OCI-LY3 (cell line): ENCODE results near the gene ASIC1.

Source experiments
- H2AFZ ChIP-seq: fragments of 200-600, 300-600 bp; shearing (Covaris generic); 2 replicates; pipeline ENCODE4 v1.6.0; 2014; ENCODE audit warnings: antibody characterized with exemption, low read depth, low read length
- H3K27ac ChIP-seq: fragments of 200-600, 300-600 bp; sonication (generic); 2 replicates; pipeline ENCODE4 v1.5.1; 2014; ENCODE audit warnings: mild to moderate bottlenecking, low read length, moderate library complexity, mixed read lengths
- H3K27me3 ChIP-seq: fragments of 200-600, 300-600 bp; sonication (generic); 2 replicates; pipeline ENCODE4 v1.6.1; 2014; ENCODE audit warnings: low read depth, low read length, mixed read lengths
- H3K36me3 ChIP-seq: fragments of 200-600, 300-600 bp; sonication (generic); replicated peaks from 2 replicates; pipeline ENCODE3; 2014; ENCODE audit warnings: low read depth, low read length, mixed read lengths
- H3K4me1 ChIP-seq: fragments of 300-600, 200-600 bp; sonication (generic); 2 replicates; pipeline ENCODE4 v1.6.1; 2014; ENCODE audit warnings: low read length, mixed read lengths
- H3K4me2 ChIP-seq: fragments of 200-600, 300-600 bp; sonication (generic); 2 replicates; pipeline ENCODE4 v1.6.1; 2014; ENCODE audit warnings: low read length, mixed read lengths
- H3K4me3 ChIP-seq: fragments of 300-600, 200-600 bp; sonication (generic); 2 replicates; pipeline ENCODE4 v1.5.1; 2014; ENCODE audit warnings: antibody characterized with exemption, mild to moderate bottlenecking, low read length, moderate library complexity
- H3K79me2 ChIP-seq: fragments of 300-600, 200-600 bp; shearing (Covaris generic); 2 replicates; pipeline ENCODE4 v1.6.1; 2014; ENCODE audit warnings: mild to moderate bottlenecking, low read length, mixed read lengths
- H3K9ac ChIP-seq: fragments of 300-600, 200-600 bp; shearing (Covaris generic); 2 replicates; pipeline ENCODE4 v1.6.0; 2014; ENCODE audit warnings: mild to moderate bottlenecking, low read length, moderate library complexity
- H3K9me3 ChIP-seq: fragments of 200-600, 300-600 bp; shearing (Covaris generic); 2 replicates; pipeline ENCODE4 v1.6.1; 2014; ENCODE audit warnings: low read length, mixed read lengths; ENCODE audit not compliant: insufficient read depth
- H4K20me1 ChIP-seq: fragments of 200-600, 300-600 bp; sonication (generic); 2 replicates; pipeline ENCODE4 v1.6.1; 2016; ENCODE audit warnings: low read length, mixed read lengths; ENCODE audit not compliant: insufficient read depth
- CTCF ChIP-seq: fragments of 200-600, 300-600 bp; sonication (generic); IDR thresholded peaks from 2 replicates; pipeline ENCODE4 v1.5.1; 2014; ENCODE audit warnings: antibody characterized with exemption, low read length, low read depth
- EZH2phosphoT487 ChIP-seq: fragments of 200-600 bp; shearing (Covaris generic); IDR thresholded peaks from 2 replicates; pipeline ENCODE4 v1.6.1; 2018; ENCODE audit warnings: antibody characterized with exemption, mixed run types, low read depth

The ASIC1 gene

GRCh38 chr12:50019524-50019923 lies 37.9 kb upstream of the ASIC1 start:
- H3K36me3 ChIP-seq: peaks cover 34% of the 10 kb centered on the region
- H3K4me2 ChIP-seq: no peak overlapping the region
- H3K4me1 ChIP-seq: peaks cover 10% of the 10 kb centered on the region
- H3K9ac ChIP-seq: no peak overlapping the region
- no peak overlapping the region for H3K4me3 ChIP-seq
- peaks cover 96% of the 10 kb centered on the region for H3K79me2 ChIP-seq
- H4K20me1 ChIP-seq: peaks cover 49% of the 10 kb centered on the region
- no peaks in the 10 kb centered on the region for H3K27me3 ChIP-seq
- no peak overlapping the region for H3K27ac ChIP-seq
- H2AFZ ChIP-seq: no peak overlapping the region
- TF ChIP-seq CTCF (no peak), EZH2phosphoT487 (no peak)
- no peaks in the 10 kb centered on the region for H3K9me3 ChIP-seq

- Histone ChIP-seq H3K79me2 (peaks cover 92% of the 10 kb centered on the region), H4K20me1 (peaks cover 49% of the 10 kb centered on the region), H3K4me3 (no peak overlapping the region), H2AFZ (no peak overlapping the region), H3K9me3 (no peaks in the 10 kb centered on the region), H3K4me1 (peaks cover 8% of the 10 kb centered on the region), H3K36me3 (peaks cover 30% of the 10 kb centered on the region), H3K4me2 (no peak overlapping the region), H3K27ac (no peak overlapping the region), H3K27me3 (no peaks in the 10 kb centered on the region), H3K9ac (no peak overlapping the region)
- TF ChIP-seq EZH2phosphoT487 (no peak), CTCF (no peak)
Observed at GRCh38 chr12:50021031-50021430, 36.4 kb upstream of the ASIC1 start.

GRCh38 chr12:50022903-50023302 lies 34.5 kb upstream of the ASIC1 start:
- H3K36me3 ChIP-seq: peaks cover 21% of the 10 kb centered on the region
- H3K4me2 ChIP-seq: no peak overlapping the region
- H3K4me1 ChIP-seq: peaks cover 8% of the 10 kb centered on the region
- no peak for TF ChIP-seq EZH2phosphoT487
- TF ChIP-seq CTCF: no peak
- no peaks in the 10 kb centered on the region for H3K27me3 ChIP-seq
- no peak overlapping the region for H3K27ac ChIP-seq
- H3K4me3 ChIP-seq: no peak overlapping the region
- peaks cover 74% of the 10 kb centered on the region for H3K79me2 ChIP-seq
- H3K9me3 ChIP-seq: no peaks in the 10 kb centered on the region
- H2AFZ ChIP-seq: no peak overlapping the region
- H4K20me1 ChIP-seq: peaks cover 37% of the 10 kb centered on the region
- H3K9ac ChIP-seq: no peak overlapping the region

GRCh38 chr12:50024227-50024626 lies 33.2 kb upstream of the ASIC1 start:
- H2AFZ ChIP-seq: no peak overlapping the region
- H4K20me1 ChIP-seq: peaks cover 28% of the 10 kb centered on the region
- H3K4me1 ChIP-seq: peaks cover 8% of the 10 kb centered on the region
- H3K36me3 ChIP-seq: peaks cover 18% of the 10 kb centered on the region
- H3K27ac ChIP-seq: no peak overlapping the region
- peak overlapping the region; percentile 89 for H3K9ac ChIP-seq
- TF ChIP-seq CTCF: no peak
- TF ChIP-seq EZH2phosphoT487: no peak
- H3K4me3 ChIP-seq: peak overlapping the region; percentile 88
- H3K4me2 ChIP-seq: peak overlapping the region; percentile 90
- no peaks in the 10 kb centered on the region for H3K9me3 ChIP-seq
- peaks cover 60% of the 10 kb centered on the region for H3K79me2 ChIP-seq
- H3K27me3 ChIP-seq: no peaks in the 10 kb centered on the region
